ENCODE results near the gene PACSIN1.
"Not testable (repeated sequence)": the region's sequence is repeated elsewhere in the genome, so short reads cannot be mapped to it uniquely, and the experiment has no call there.

PACSIN1 gene

DNA sequence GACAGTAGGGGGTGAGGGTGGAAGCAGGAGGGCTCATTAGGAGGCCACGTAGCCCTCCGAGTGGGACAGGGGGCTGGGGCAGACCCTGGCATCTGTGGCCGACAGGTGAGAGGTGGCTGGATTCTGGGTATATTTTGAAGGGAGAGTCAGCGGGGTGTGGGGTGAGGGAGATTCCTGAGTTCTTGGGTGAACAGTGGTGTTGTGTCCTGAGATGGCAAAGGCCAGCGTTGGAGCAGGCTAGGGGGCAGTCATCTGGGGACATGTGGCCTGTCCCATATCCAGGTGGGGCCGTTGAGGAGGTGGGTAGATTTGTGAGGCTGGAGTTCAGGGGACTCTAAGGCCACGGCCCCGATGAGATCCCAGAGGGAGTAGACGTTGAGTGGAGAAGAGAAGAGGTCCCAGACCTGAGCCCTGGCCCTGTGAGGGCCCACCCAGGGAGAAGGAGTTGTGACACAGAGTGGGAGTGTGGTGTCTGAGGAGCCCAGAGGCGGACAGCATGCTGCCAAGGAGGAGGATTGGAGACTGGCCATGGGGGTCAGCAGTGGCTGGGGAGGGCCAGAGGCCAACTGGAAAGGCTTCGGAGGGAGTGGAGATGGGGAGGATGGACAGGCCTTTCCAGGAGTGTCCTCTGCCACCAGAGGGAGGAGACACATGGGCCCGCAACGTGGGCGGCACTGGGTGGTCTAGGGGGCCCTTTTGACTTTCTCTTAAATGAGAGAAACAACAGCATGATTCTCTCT lies 19.6 kb downstream of the PACSIN1 start:
- DNase-seq: no peak

DNA sequence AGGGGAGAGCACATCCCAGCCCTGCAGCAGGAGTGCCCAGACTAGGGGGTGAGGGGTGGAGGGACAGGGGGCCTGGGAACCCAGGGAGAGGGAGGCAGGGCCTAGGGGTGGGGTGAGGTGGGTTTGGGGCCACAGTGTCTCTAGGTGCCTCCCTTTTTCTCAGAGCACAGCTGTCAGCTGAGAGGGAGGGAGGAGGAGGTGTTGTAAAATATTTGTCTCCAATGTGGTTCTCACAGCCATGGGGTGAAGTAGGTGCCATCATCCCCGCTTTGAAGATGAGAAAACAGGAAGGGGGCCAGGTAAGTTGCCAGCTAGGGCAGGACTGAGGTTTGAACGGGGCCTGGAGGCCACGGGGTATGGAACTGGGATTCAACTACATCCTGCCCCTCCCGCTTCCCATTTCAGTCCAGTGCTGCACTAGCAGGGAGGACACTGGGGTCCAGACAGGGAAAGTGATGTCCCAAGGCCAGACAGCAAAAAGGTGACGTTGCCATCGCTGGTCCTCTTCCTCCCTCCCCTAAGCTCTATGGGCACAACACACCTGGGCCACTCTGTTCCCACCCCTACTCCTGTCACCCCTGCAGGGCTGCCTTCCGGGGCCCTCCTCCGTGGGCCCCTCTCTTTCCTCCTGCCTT lies 20.3 kb downstream of the PACSIN1 start:
- DNase-seq: no peak

DNA sequence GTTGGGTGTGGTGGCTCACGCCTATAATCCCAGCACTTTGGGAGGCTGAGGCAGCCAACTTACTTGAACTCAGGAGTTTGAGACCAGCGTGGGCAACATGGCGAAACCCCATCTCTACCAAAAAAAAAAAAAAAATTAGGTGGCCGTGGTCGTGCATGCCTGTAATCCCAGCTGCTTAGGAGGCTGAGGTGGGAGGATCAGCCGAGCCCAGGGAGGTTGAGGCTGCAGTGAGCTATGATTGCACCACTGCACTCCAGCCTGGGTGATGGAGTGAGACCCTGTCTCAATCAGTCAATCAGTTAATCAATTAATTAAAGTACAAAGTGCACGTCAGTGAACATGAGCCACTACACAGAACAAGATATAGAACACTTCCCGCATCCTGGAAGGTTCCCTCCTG lies 21.0 kb downstream of the PACSIN1 start:
- DNase-seq: not testable (repeated sequence)

DNA sequence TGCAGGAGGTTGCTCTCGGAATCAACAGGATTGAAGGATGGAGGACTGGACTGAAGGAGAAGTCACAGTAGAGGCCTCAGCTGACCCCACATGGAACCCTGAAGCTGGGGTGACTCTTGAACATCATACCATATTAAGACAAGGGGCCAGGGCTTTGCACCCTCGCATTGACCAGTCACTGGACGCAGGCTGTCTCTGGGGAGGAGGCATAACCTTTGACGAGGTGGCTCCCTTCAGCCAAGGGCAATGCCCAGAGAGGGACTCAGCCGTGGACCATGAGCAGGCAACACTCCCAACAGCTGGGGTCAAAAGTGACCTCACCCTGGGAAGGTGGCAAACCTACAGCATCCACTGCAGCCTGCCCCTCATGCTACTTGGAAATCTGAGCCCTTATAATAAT lies 21.7 kb downstream of the PACSIN1 start:
- no peak for DNase-seq

DNA sequence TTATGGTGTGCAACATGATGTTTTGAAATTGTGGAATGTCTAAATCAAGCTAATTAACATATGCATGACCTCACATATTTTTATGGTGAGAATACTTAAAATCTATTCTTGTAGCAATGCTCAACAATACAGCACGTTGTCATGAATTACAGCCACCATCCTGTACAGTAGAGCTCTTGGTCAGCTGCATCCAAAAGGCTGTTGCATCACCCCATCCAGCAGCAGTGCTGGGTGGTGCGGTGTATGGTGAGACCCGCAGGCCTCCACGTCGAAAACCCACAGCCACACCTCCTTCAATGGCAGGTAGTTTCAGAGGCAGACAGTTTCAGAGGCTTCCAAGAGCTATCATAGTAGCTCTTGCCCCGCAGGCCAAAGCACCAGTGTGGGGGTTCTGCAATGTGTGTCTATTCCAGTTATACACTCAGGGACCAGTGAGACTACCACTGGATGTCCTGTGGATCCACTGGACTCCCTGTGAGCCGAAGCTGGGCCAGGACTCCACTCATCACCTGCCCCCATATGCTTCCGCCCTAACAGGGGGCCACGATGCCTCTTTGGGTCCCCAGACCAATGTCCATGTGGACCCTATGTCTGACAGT lies 23.4 kb downstream of the PACSIN1 start:
- no peak for DNase-seq

DNA sequence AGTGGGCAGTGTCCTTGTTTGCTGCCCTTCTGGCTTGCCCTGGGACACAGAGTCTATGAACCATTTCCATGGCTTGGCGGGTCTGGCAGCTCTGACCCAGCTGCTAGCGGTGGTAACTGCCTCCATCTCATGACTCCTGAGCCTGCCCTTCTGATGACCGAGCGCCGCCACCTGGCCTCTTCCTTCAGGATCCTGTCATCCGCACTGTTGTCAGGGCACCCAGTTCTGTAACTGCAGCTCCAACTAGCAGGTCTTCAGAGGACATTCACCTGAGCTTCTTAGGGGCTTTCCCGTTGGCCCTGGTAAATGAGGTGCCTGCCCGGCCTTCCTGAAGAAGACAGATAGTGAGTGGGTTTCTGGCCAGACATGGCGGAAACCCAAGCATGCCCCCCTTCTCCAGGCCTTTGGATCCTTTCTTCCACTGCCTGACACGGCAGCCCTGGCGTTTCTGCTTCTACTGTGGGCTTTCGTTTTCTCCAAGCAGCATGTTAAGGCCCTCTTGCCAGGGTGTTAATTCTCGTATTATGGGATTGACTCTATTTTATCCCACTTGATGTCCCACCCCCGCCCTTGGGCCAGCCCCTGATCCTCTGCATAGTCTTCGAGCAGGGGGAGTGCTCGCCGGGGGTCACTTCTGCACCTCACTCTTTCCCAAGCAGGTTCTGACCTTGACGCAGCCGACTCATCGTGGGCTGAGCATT lies 24.7 kb downstream of the PACSIN1 start:
- no peak for DNase-seq

DNA sequence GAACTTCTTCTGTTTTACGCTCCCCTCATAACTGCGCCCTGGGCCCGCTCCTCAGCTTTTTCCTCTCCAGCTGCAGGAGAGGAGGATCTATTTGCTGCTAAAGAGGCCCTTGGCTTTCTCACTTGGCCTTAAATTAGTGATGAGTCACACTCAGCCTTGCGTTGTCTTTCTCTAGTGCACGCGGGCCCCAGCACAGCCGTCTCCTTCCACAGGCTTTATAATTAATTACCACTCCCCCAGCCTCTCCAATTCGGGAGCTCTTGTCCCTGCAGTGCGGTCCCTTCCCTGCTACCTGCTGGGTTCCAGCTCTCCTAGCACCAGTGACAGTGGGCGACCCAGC lies 25.2 kb downstream of the PACSIN1 start:
- no peak for DNase-seq

DNA sequence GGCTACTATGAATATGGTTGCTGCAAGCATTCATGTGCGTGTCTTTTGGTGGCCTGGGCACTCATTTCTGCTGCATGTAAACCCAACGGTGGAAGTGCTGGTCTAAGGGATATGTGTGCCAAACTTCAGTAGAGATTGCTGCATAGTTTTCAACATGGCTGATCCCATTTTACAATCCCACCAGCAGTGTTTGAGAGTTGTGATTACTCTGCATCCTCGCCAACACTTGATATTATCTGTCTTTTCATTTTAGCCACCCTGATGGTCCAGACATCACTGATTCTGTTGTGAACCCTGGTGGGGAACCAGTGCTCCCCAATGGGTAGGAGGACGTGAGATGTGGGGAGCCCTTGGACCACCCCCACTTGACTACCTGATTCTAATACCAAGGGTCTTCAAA lies 27.5 kb downstream of the PACSIN1 start:
- no peak for DNase-seq

DNA sequence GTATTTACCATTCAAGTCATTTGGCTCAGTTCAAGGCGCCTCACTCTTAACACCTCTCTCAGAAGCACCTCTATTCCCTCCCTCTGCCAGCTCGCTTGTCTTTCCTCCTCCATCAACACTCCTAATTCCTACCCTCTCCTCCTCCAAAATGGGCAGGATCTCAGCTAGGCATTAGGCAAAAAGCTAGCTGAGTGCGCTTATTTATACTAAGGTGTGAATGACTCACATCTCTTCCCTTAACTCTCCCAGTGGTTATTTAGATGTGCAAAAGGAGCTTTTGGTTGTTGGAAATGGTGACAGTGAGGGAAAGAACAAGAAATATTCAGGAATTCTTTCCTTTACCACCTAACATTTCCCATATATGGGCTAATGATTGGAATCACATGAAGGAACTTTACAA lies 29.1 kb downstream of the PACSIN1 start:
- no peak for DNase-seq

DNA sequence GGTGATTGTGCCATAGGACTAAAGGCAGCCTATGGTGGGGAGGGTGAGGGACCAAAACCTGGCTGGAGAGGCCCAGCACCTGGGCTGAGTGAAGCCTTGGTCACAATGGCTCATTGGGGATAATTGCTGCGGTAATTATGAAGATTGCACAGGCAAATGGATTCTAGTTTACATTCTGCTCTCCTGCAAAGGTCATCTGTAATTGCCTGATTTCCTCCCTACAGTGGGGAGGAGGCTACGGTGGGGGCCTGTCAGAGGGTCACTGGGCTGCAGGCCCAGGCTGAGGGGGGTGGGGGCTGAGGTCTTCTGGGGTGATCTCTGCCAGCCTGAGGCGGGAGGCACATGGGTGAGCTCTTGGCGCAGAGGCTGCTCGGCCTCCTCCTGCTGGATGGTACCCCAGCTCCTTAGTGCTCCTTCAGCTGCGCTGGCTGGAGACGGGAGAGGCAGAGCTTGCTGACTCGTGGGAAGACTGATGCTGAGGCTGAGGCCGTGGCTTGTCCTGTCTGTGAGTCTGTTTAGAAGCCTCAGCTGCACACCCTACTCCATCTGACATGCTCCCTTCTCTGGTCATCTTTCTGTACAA lies 30.3 kb downstream of the PACSIN1 start:
- no peak for DNase-seq

DNA sequence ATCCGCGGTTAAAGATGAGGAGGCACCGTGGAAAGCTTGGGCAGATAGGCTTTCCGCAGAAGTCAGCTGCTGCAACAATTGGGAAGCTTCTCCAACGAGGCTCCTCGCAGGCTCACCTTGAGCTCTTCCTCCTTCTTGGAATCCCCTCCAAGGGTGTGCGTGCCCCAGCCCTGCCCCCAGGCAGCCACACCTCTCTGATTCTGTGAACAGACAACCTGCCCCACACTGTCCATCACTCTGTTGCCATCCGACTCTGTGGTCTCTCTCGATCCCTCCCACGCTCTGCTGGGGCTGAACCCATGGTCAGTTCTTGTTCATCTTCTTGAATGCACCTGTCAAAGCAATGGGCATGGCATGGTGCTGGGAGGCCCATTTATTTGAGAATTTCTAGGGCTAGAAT lies 31.5 kb downstream of the PACSIN1 start:
- no peak for DNase-seq

DNA sequence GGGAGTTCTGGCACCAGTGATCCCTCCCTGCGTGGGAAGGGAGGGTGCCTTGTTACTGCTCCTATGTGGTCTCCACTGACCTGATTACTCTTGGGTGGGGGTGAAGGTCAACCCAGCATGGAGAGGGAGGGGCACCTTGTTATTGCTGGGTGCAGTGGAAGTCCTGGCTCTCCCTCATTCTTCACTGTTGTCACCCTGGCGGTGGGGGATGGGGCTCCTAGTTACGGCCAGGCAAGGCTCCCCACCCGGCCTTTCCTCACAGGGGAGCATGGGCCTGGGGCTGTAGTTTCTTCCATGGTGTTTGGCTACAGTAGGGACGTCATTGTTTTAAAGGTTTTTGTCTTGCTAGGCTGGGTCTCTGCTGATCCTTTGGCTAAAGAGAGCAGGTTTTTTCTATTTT lies 40.8 kb downstream of the PACSIN1 start:
- no peak for DNase-seq

DNA sequence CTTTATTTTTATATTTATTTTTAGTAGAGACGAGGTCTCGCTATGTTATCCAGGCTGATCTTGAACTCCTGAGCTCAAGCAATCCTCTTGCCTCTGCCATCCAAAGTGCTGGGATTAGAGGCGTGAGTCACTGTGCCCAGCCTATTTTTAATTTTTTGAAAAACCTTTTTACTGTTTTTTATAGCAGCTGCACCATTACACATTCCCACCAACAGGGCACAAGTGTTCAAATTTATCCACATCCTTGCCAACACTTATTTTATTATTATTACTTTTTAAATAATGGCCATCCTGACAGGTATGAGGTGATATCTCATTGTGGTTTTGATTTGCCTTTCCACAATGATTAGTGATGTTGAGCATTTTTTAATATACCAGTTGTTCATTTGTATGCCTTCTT lies 42.5 kb downstream of the PACSIN1 start:
- no peak for DNase-seq

DNA sequence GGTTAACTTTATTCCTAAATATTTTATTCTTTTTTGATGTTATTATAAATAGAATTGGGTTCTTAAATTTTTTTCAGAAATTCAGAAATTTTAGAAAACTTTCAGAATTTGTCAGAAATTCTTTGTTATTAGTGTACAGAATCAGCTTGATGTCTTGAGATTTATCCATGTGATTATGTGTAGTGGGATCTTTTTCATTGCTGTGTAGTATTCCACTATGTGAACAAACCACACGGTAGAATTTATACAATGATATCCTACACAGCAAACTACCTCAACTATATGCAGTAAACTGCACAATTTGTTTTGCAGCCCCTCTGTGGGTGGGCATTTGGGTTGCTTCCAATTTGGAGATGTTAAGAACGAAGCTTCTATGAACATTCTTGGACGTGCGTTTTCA lies 43.9 kb downstream of the PACSIN1 start:
- no peak for DNase-seq

DNA sequence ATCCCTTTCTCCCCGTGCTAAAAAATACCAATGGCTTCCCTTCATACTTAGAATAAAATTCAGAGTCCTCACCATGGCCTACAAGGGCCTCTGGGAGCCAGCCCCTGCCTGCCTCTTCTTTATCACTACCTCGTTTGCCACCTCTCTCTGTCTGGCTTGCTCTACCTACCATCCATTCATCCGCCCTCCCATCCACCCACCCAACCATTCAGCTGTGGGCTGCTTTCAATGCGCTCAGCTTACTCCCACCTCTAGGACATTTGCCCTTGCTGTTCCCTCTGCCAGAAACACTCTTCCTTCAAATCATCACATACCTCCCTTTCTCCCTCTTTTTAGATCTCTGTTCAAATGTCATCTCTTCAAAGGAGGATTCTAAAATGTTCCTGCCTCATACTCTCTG lies 44.4 kb downstream of the PACSIN1 start:
- no peak for DNase-seq

DNA sequence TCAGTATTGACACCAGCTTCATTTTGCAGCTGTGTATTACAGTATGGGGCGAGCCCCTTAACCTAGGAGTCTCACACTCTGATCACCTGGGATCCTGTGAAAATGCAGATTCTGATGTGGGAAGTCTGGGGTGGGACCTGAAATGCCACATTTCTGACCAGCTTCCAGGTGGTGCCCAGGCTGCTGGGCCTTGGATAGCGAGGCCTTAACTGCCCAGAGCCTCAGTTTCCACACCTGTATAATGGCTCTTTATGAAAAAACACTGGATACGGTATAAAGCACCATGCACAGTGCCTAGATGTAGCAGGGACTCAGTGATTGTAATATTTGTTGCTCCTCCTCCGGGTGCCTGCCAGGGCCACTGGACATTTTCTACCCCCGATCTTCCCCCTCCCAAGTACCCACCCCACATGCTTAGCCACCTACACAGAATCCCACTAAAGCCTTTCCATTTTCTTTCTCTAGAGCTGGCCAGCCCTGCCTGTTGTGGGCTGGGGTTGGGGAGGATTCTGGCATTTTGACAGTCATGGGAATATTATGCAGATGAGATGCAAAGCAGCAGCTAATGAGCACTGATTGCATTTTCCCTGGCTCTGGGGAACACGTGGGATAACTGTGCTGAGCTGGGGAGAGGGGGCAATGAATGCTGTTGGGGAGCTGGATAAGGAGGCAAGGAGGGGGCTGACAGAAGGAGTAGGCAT lies 45.5 kb downstream of the PACSIN1 start:
- no peak for DNase-seq

DNA sequence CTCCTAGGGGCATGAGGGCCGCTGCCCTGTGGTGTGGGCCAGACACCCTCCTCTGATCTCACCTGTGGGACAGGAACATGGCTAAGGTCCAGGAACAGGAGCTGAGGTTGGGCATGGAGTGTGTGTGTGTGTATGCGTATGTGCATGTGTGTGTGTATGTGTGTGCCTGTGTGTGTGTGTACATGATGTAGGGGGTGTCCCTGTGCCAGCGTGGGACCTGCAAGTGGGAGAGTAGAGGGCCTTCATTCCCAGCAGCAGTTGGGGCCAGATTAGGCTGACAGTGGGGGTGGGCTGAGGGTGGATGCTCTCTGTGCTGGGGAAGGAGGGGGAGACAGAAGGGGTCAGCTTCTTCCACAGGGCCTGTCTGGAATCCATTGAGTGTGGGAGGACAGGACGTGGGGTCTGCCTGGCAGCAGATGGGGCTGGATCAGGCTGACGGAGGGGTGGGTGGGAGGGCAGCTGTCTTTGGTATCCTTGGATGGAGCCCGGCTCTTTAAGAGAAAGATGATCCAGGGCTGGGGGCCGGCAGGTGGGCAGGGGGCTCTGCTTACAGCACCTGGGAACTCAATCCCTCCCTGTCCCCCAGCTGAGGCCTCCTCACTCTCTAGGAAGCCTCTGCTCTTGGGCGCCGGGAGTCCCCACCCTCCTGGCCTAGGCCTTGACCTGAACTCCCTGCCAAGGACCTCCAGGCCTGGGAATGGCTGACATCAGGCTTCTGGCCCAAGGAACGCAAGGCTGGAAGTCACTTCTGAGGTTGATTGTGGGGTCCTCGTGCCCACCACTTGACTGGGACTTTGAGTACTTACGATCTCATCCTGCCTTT lies 46.2 kb downstream of the PACSIN1 start:
- DNase-seq: no peak

DNA sequence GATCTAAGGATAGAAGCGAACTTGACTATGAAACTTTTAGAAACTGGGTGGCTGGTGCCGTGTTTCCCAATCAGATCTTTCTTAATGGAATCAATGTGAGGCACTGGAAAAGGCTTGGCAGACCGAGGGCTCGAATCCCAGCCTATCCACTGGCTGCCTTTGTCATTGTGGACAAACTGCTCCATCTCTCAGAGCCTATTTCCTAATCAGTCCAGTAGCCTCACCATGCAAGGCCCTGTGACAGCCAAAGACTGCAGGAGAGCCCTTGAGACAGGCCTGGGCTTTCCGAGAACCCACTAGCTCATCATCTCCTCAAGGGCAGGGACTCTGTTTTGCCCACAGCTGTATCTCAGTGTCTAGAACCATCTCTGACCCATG lies 46.9 kb downstream of the PACSIN1 start:
- no peak for DNase-seq

DNA sequence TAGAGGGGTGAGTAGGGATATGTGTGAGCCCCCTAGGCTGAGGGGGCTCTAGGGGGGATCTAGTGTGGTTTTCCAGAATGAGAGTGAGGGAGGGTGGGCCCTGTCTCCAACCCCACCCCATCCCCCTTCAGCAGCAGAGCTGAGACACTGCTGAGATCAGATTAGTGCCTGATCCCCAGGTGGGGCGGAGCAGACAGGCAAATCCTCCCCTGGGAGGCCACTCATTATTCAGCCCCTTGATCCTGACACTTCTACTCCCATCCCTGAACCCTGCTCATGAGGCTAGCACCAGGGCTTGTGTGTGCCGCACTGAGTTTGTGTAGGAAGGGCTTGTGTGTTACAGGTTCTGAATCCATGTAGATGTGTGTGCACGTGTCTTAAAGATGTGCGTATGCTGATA lies 47.8 kb downstream of the PACSIN1 start:
- DNase-seq: no peak

DNA sequence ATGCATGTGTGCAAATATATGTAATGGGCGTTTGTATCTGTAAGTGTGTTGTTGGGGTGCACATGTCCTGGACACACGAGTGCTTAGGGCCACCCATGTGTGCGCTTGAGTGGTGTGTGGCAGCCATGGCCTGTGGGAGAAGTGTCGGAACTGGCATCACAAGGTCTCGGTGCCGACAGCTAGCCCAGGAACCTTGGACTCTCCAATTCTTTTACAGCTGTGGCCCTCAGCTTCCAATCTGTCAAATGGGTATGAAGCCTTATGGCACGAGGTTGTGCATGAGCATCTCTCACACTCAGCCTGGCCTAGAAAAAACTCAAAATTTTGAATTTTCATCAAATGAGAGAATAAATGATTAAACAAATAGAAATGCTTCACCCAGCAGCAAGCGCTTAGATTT lies 48.2 kb downstream of the PACSIN1 start:
- DNase-seq: no peak

DNA sequence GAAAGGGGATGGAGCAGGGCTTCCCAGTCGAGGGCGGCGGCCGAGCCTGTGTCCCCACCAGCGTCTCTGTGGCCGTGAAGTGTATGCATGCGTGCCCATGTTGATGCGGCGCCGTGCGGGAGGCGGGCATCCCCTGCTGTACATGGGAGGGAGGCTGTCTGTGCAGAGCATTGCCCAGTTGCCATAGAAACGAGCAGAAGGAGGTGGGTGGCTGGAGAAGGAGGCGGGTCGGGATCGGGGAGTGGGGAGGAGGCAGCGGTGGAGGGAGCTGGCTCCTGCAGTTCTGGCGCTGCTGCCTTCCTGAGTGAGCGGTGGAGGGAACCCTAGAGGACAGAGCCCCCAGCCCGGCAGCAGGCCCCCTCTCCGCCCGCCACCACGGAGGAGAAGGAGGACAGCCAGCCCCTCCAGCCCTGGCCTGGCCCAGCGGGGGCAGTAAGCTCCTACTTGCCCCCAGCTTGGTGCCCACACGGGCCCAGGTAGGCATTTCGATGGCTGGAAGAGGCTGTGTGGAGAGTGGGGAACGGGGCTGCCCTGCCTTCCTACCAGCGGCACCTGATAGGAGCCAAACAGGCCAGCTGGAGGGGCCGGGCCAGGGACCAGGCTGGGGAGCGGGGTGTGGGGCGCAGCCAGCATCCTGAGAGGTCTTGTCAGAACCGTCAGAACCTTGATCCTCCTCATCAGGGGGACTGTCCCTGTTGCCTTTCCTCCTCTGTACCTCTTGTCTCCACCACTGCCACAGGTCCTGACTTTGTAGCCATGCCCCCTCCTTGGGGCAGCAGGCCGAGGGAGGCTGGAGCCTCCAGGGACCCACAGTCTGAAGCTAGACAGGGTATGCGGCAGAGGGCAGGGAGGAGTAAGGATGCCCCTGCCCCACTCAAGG lies 49.0 kb downstream of the PACSIN1 start:
- DNase-seq: no peak
